GM19238 (cell line): ENCODE measurements around the gene GLTP.

Experiments
- DNase-seq: peaks from one replicate; pipeline ENCODE4 v3.0.0; 2011; ENCODE audit warnings: low spot score; ENCODE audit not compliant: insufficient read length

The GLTP gene

DNA sequence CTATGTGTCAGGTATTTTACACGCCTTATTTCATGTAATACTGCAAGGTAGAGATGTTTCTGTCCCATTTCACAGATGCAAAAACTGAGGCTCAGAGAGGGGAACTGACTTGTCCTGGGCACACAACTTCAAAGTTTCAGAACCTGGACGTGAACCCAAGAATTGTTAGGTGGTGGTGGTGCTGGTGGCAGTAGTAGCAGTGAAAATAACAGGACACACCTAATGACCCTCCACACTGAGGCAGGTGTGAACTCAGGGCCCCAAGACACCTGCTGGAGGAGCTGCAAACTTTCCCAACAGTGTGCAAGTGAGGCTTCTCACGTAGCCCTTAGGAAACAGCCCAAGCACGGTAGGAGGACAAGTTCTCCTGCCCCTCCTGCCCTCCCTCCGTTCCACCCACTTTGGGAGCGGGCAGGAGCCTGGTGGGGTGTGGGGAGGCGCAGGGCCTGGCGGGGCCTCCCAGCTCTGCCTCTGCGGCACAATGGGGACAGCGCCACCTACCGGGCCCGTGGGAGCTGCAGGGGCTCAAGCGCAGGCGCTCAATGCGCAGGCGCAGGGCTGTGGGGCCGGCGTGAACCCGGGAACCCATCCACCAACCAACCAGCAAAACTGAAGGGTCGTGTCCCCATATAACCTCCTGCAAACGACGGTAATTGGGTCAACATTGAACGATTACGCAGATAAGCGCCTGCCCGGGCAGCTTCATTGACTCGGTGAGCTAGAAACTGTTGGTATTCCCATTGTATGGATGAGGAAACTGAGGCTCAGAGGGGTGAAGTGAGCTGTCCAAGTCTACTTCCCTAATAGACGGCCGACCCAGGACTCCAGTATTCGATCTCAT lies 35.1 kb downstream of the GLTP start:
- DNase-seq: peak; percentile 93

DNA sequence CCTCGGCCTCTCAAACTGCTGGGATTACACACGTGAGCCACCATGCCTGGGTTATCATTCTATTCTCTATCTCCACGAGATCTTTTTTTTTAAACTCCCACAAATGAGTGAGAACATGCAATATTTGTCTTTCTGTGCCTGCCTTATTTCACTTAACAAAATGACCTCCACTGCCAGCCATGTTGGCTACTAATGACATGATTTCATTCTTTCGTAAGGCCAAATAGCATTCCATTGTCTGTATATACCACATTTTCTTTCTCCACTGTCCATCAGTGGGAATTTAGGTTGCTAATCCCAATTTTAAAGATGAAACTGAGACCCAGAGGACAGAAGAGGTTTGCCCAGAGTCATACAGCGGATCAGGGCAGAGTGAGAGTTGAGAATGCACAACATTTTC lies 36.2 kb downstream of the GLTP start:
- no peak for DNase-seq

DNA sequence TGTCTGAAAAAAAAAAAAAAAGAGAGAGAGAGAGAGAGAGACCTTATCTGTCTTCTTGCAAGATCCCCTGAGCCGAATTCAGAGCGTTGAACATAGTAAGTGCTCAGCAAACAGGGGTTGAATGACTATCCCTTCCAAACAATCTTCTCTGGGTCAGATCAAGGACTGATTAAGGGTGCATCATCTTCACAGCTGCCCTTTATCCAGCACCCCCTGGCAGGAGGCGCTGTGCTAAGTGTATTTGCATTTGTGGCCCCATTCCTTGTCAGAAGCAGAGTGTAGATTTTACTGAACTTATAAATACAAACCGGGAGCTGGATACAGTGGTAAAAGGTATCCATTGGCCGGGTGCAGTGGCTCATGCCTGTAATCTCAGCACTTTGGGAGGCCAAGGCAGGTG lies 38.3 kb downstream of the GLTP start:
- no peak for DNase-seq

DNA sequence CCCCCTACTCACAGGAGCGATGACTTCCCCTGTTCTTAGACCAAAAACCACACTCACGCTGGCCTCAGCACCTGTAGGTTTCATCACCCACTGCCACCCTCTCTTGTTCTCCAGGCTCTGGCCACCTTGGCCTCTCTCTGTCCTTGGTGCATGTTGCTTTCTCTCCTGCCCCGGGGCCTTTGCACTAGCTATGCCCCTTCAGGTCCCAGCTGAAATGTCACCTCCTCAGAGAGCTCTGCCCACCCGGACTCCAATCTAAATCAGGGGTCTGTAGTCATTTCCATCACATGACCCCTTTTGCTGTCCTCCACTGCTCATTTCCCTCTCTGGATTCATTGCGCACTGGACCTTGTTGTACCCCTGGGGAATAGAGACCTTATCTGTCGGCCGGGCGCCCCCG lies 39.0 kb downstream of the GLTP start:
- no peak for DNase-seq

DNA sequence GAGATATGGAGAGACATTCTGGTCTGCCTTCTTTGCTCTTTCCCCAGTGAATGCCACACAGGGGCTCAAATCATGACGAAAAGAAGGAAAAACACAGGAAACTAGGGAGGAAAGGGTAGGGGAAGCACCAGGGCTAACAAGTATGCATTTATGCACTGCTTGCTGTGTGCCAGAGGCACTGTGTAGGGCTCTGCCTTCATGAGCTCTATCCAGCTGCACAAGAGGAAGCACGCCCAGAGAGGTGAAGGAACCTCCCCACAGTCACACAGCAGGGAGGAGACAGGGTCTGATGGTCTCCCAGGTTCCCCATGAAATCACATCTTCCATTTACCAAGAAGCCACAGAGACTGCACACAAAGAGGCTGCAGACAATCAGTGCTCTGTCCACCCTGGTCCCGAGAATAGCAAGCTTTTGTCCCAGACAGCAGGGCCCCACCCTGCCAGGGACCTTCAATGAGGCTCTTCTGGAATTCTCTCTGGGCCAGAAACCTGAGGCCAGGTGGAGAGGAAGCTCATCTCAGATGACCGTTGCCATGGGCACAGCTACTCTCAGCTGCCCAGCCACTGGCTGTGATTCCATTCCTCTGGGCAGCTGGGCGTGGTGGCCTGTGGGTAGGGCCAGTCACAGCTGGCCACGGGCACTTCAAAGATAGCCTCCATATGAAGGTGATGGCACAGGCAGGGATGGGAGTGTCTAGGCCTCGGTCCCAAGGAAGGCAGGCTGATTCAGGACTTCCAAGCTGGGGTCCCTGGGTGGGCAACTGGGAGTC lies 39.9 kb downstream of the GLTP start:
- DNase-seq: no peak

DNA sequence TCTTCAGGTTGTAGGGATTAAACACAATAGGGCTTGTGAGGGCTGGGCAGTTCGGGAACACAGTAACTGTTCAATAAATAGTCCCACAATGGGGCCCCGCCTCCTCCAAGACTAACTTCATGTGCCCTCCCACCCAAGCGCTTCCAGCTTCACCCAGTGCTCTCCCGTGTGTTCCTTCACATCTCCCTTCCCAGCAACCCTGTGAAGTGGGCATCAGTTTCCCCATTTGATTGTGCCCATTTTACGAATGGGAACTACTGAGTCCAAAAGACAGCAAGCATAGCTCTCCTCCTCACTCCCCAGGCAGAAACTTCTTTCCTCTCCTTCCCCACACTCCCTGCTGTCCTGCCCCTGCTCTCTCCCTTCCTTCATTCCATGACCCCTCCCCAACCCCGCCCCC lies 40.9 kb downstream of the GLTP start:
- DNase-seq: no peak

DNA sequence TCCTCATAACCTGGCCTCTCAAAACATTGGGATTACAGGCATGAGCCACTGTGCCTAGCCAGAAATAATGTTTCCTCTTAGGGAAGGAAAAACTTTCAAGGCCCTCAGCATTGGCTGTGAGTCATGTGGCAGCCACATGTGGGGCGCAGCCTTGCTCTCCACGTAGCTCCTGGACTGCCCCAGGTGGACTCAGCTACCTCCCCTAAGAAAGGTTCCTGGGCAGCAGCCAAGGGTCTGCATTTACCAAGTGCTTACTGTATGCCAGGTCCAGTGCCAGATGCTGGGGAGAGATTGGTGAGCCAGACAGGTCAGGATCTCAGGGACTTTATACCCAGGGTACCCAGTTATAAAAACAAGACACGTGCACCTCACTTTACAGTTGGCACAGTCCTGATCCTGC lies 43.4 kb downstream of the GLTP start:
- DNase-seq: no peak

DNA sequence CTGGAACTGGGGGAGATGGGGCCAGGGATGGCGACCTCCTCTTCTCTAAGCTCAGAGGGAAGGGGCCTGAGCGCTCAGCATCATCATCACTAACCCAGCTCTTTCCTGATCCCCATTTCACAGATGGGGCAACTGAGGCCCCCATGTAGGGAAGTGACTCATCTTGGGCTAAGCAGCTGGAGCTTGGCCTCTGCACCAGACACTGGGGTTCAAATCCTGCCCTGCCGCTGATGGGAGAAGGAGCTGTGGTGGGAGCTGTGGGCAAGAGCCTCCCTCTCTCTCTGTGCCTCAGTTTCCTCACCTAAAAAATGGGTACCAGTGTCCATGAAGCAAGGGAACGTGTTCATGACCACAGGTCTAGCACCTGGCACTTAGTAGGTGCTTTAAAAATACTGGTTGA lies 44.5 kb downstream of the GLTP start:
- no peak for DNase-seq

DNA sequence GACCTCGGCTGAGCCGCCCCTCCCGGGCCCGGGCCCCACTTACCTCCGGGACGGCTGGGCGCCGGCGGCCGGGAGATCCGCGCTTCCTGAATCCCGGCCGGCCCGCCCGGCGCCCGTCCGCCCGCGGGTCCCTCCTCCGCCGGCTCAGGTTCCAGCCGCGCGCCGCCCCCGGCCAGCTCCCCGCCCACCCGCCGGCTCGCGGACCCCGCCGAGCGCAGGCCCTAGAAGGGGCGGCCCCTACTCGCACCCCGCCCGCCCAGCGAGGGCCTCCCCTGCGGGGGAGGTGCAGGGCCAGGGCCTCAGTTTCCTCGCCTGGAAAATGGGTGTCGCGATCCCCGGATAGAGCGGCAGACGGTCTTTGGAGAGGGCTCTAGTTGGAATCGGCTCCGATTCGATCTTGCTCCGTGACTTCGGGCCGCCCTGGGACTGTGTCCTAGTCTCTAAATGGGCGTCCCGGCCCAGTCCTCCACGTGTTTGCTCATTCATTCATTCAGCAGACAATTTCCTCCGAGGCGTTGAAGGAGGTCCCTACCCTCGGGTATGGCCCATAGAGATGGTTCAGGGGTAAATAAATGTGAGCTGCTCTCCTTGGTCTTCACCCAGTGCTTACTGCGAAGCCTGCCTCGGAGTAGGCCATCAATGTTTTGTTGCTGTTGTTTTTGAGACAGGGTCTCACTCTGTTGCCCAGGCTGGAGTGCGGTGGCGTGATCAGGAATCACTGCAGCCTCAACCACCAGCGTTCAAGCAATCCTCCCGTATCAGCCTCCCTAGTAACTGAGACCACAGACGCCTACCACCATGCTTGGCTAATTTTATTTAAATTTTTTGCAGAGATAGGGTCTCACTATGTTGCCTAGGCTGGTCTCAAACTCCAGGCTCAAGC lies 46.8 kb downstream of the GLTP start, which contains the start of gene TRPV4:
Gene TRPV4 (minus strand): TSS at position 92 of the 883 bp plus-strand sequence. CDS start 18,602 bp downstream, outside the sequence.
- no peak for DNase-seq

DNA sequence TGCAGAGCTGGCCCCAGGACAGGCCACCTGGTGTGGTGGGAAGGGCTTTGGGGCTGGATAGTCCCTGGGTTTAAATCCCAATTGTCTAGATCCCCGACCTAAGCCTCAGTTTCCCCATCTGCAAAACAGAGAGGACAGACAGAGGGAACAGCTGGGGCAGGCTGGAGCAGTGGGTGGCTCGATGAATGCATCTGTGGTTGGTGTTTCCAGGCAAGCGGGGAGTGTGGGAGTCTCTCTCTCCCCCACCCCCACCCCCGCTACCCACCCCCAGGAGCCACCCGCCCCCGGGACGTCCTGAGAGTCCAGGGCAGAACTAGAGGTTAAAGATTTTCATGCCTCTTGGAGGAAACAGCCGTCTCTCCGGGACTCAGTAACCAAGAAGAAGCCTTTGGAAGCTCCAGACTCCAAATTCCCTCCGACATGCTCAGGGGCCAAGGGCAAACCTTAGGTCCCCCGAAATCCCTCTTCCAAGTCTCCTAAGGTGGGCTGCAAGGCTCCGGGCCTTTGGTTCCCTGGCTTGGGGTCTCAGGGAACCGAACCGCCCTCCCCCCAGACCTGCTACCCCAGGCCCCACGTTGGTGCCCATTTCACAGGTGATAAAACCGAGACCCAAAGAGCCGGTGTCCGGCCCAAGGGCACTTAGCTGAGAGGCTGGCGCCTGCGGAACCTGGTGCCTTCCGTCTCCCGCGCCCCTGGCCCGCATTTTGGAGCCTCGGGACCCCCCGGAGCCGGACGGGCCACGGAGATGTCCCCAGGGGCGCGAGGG lies 47.6 kb downstream of the GLTP start:
- no peak for DNase-seq

DNA sequence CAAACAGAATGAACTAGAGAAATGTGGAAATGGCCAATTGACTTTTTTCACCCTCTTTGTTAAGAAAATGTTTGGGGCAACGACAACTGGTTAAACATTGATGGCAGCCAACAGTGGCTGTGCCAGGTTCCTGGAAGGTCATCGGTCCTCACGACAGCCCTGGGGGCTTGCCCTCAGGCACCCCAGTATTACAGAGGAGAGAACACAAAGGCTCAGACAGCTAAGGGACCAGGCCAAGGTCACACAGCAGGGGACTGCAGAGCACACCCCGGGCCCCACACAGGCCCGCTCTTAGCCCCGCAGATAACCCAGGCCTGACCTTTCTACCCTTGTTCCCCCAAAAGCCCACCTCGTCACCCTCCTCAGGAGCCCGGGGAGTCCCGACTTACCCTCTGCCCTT lies 48.4 kb downstream of the GLTP start:
- no peak for DNase-seq

DNA sequence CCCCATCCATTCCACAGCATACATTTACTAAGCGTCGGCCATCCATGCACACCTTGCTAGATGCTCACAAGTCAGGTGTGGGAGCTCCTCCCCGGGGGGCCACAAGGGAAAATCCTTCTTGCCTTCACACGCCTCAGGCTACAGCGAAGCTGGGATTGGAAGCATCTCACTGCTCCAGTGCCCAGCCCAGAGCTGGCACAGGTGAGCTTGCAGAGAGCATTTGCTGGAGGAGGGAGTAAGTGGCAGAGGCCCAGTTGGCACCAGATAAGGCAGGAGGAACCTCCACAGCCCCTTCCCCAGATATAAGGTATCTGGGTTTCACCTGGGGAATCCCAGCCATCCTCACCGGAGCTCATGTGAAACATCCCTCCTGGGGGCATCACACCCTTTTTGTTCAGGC lies 49.0 kb downstream of the GLTP start:
- DNase-seq: no peak

DNA sequence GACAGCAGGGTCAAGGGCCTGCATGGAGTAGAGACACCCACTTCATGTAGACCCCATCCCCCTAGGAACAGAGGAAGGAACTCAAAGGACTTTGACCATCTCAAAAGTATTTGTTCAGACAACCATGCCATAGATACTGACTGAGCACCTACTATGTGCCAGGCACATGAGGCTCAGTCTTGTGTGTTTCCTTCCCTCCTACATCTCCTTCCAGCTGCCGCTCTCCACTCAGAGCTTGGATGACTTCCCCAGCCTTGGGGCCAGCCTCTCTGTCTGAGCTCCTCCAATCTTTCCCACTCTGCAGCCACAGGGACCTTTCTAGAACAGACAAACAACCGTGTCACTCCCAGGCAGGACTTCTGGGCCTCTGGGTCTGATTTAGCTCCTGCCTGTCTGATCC lies 49.6 kb downstream of the GLTP start:
- no peak for DNase-seq

DNA sequence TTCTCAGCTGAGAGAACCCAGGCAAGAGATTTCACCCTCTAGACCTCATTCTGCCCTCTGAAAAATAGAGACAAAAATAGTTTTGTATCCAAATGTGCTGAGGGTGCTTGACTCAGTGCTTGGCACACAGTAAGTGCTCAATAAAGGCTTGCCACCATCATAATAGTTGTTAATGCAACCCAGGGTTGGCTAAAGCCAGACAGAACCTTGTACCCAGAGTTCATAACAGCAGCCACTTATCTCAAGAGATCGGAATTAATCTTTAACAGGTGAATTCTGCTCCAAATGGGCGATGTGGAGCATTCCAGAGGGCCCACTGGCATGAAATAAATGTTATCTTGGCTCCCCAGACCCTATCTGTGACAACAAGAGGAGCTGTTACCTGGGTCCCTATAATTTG lies 50.1 kb downstream of the GLTP start:
- DNase-seq: no peak

DNA sequence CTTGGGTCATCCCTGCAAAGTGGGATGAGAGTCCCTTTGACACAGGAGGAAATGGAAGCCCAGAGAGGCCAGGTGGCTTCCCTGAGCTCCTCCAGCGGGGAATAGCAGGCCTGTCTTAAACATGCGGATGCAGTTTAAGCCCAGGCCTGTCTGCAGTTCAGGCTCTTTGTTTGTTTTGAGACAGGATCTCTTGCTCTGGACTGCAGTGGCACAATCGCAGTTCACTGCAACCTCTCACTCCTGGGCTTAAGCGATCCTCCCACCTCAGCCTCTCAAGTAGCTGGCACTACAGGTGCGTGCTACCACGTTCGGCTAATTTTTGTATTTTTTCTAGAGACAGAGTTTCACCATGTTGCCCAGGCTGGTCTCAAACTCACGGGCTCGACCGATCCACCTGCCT lies 50.7 kb downstream of the GLTP start:
- DNase-seq: no peak

DNA sequence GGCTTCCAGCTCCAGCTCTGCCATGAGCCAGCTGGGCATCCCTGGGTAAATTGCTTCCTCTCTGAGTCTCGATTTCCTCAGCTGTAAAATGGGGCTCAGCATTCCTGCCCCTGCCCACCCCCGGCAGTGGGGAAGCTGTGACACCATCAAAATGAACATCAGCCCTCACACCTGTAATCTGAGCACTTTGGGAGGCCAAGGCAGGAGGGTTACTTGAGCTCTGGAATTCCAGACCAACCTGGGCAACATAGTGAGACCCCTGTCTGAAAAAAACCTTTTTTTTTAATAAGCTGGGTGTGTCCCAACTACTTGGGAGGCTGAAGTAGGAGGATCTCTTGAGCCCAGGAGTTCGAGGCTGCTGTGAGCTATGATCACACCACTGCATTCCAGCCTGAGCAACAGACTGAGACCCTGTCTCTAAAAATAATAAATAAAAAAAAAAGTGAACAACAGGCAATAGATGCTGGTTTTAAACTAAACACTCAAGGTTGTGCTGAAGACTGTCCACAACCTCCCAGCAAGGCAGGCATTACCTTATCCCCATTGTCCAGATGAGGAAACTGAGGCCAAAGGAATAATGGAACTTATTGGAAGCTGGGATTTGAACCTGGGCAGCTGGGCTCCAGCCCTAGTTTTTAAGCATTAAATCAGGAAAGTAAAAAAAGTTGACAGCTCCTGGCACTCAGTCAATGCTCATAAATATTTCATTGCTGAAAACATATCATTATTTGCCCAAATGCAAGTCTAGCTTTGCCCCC lies 51.4 kb downstream of the GLTP start:
- no peak for DNase-seq

DNA sequence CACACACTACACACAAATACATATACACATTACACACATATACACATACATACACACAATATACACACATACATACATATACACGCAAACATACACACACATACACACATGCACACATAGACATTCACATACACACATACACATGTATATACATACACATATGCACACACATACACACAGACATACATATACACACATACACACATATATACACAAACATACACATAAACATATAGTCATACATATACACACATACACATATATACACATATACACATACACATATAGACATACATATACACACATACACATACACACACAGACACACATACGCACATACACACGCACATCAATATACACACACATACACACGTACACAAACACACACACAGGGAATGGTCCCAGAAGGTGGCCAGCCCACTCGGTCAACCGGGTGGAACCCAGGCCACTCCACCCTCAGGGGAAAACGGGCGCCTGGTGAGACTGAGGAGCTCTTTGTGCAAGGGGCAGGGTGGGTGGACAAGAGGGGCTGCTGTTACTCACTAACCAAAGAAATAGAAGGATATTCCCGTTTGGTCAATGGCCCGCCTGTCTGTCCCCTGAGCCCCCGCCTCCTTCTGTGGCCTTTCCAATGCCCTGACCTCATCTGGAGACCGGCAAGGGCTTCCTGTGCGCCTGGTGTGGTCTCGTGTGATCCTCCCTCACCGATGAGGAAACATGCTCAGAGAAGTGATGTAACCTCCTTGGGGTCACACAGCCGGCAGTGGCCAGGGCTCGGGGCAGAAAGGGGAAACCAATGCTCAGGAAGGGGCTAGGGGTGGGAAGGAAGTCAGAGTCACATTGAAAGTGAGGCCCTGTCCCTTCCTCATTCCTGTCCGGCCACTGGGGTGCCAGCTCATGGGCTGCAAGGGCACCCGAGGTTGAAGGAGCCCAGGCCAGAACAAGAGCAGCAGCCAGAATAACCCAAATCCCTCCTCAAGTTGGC lies 52.5 kb downstream of the GLTP start:
- no peak for DNase-seq

DNA sequence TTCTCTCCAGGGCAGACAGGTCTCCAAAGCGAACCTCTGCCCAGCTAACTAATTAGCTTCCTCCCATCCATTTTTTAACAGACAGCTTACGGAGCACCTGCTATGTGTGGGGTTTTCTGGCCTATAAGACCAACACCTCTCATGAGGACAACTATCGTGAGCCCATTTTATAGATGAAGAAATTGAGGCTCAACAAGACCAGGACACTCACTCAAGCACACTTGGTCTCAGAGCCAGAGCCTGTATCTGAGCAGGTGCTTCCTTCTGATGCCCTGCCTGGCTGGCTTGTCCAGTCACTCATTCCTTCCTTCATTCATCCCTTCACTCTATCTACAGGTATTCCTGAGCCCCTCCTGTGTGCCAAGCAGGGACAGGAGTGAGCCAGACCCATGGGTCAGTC lies 53.3 kb downstream of the GLTP start:
- no peak for DNase-seq

DNA sequence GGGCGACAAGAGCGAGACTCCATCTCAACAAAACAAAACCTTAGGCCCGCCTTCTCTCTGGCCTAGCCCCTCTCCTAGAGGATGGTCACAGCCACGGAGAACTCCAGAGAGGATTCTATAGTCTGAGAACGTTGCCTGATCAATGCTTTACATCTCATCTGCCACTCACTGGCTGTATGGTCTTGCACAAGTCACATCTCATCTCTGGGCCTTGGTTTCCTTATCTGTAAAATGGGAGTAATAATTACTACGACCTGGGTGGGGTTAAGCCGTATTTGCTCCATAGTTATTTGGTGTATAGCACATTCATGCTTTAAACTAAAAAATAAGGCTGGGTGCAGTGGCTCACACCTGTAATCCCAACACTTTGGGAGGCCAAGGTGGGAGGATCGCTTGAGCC lies 55.6 kb downstream of the GLTP start:
- no peak for DNase-seq
